Neural cell (in vitro differentiated cells): ENCODE data around the gene RPIA. TPM values are rescaled to one million over a fixed set of nuclear protein-coding genes. Genes with fewer than 3 reads are reported as not detected.

Experiments used
- H2AFZ ChIP-seq: fragments of 200-600, 300-800 bp; sonication (generic), shearing (Covaris generic); 2 replicates; pipeline ENCODE4 v1.6.0; 2014; ENCODE audit warnings: low read depth, mild to moderate bottlenecking, antibody characterized with exemption, low read length, moderate library complexity
- H3F3A ChIP-seq: fragments of 200-600 bp; shearing (Covaris generic); 2 replicates; pipeline ENCODE4 v1.6.1; 2016; ENCODE audit warnings: mild to moderate bottlenecking, moderate library complexity, mixed read lengths, antibody characterized with exemption, low read length; ENCODE audit not compliant: insufficient read depth, poor library complexity, severe bottlenecking
- H3K27ac ChIP-seq: fragments of 200-600, 300-800 bp; sonication (generic), shearing (Covaris generic); 2 replicates; pipeline ENCODE4 v1.5.1; 2014; ENCODE audit warnings: mild to moderate bottlenecking, low read length, moderate library complexity
- H3K27me3 ChIP-seq: fragments of 300-800, 200-600 bp; sonication (generic), shearing (Covaris generic); 2 replicates; pipeline ENCODE4 v1.6.0; 2014; ENCODE audit warnings: mild to moderate bottlenecking, low read depth, low read length, moderate library complexity; ENCODE audit not compliant: insufficient read depth
- H3K36me3 ChIP-seq: fragments of 300-800, 200-600 bp; sonication (generic), shearing (Covaris generic); 2 replicates; pipeline ENCODE4 v1.5.1; 2014; ENCODE audit warnings: mild to moderate bottlenecking, antibody characterized with exemption, low read length, moderate library complexity; ENCODE audit not compliant: insufficient read depth
- H3K4me2 ChIP-seq: fragments of 300-800, 200-600 bp; sonication (generic), shearing (Covaris generic); 2 replicates; pipeline ENCODE4 v1.6.0; 2014; ENCODE audit warnings: mild to moderate bottlenecking, low read length
- H3K4me3 ChIP-seq: fragments of 300-800, 200-600 bp; sonication (generic), shearing (Covaris generic); 2 replicates; pipeline ENCODE4 v1.5.1; 2014; ENCODE audit warnings: mild to moderate bottlenecking, low read length, moderate library complexity
- H3K79me2 ChIP-seq: fragments of 200-600 bp; shearing (Covaris generic); replicated peaks from 2 replicates; pipeline ENCODE4 v1.6.0; 2014; ENCODE audit warnings: mild to moderate bottlenecking, low read length, moderate library complexity; ENCODE audit not compliant: insufficient read depth
- H3K9ac ChIP-seq: fragments of 300-800, 200-600 bp; sonication (generic), shearing (Covaris generic); 2 replicates; pipeline ENCODE4 v1.6.1; 2016; ENCODE audit warnings: mild to moderate bottlenecking, low read length, mixed read lengths
- H3K9me2 ChIP-seq: fragments of 200-600 bp; shearing (Covaris generic); 2 replicates; pipeline ENCODE4 v1.6.1; 2016; ENCODE audit warnings: mild to moderate bottlenecking, low read length, mixed read lengths; ENCODE audit not compliant: insufficient read depth
- H3K9me3 ChIP-seq: fragments of 200-600, 300-800 bp; sonication (generic), shearing (Covaris generic); 2 replicates; pipeline ENCODE4 v1.6.1; 2016; ENCODE audit warnings: mild to moderate bottlenecking, mixed run types, low read length, moderate library complexity, mixed read lengths
- H4K20me1 ChIP-seq: fragments of 200-600 bp; shearing (Covaris generic); 2 replicates; pipeline ENCODE4 v1.6.1; 2016; ENCODE audit warnings: mild to moderate bottlenecking, mixed run types; ENCODE audit not compliant: insufficient read depth
- EP300 ChIP-seq: fragments of 450-650 bp; conservative IDR thresholded peaks from 2 replicates; pipeline ENCODE4 v1.6.1; 2014; ENCODE audit warnings: antibody characterized with exemption, mild to moderate bottlenecking, moderate library complexity; ENCODE audit not compliant: poor library complexity, severe bottlenecking
- EZH2 ChIP-seq: fragments of 200-600, 300-800 bp; shearing (Covaris generic), sonication (generic); IDR thresholded peaks from 2 replicates; pipeline ENCODE4 v1.6.1; 2014; ENCODE audit warnings: antibody characterized with exemption, low read length, borderline replicate concordance, mild to moderate bottlenecking; ENCODE audit not compliant: insufficient read depth, poor library complexity, severe bottlenecking
- MXI1 ChIP-seq: fragments of 450-650 bp; conservative IDR thresholded peaks from 2 replicates; pipeline ENCODE4 v1.6.1; 2014; ENCODE audit warnings: antibody characterized with exemption, mild to moderate bottlenecking; ENCODE audit not compliant: poor library complexity, severe bottlenecking
- POLR2AphosphoS5 ChIP-seq: IDR thresholded peaks from 2 replicates; pipeline ENCODE4 v1.6.1; 2012
- RAD21 ChIP-seq: fragments of 450-650 bp; conservative IDR thresholded peaks from 2 replicates; pipeline ENCODE4 v1.6.1; 2014; ENCODE audit warnings: antibody characterized with exemption, mild to moderate bottlenecking, moderate library complexity
- REST ChIP-seq: IDR thresholded peaks from 2 replicates; pipeline ENCODE4 v1.6.1; 2012; ENCODE audit warnings: borderline replicate concordance
- SMC3 ChIP-seq: fragments of 450-650 bp; conservative IDR thresholded peaks from 2 replicates; pipeline ENCODE4 v1.6.1; 2014; ENCODE audit warnings: antibody characterized with exemption, mild to moderate bottlenecking, moderate library complexity; ENCODE audit not compliant: poor library complexity
- TAF1 ChIP-seq: IDR thresholded peaks from 2 replicates; pipeline ENCODE4 v1.6.1; 2012; ENCODE audit warnings: low read depth
- polyA plus RNA-seq: library from polyadenylated mRNA; depleted of rRNA; stranded (reverse); fragments of >200 nt; gene quantifications from 2 replicates; pipeline ENCODE4 v1.2.3, GENCODE V29; 2014
- TF ChIP-seq, protein P1 (sequence below): fragments of 450-650 bp; IDR thresholded peaks from 2 replicates; pipeline ENCODE4 v1.5.1; 2014; ENCODE audit warnings: antibody characterized with exemption, mild to moderate bottlenecking, moderate library complexity; ENCODE audit not compliant: poor library complexity, severe bottlenecking

Gene RPIA
- polyA plus RNA-seq, 1 donor from 2014 or later = 9.7 TPM

- Histone ChIP-seq H2AFZ (no peak overlapping the region), H3F3A (no peaks in the 10 kb centered on the region), H3K9me2 (no peaks in the 10 kb centered on the region), H4K20me1 (no peaks in the 10 kb centered on the region), H3K27ac (no peak overlapping the region), H3K79me2 (no peaks in the 10 kb centered on the region), H3K9ac (no peak overlapping the region), H3K4me3 (no peak overlapping the region), H3K27me3 (no peaks in the 10 kb centered on the region), H3K4me2 (no peak overlapping the region), H3K36me3 (no peaks in the 10 kb centered on the region), H3K9me3 (no peaks in the 10 kb centered on the region)
- TF ChIP-seq EP300 (no peak), RAD21 (peak; percentile 43), POLR2AphosphoS5 (no peak), TAF1 (no peak), EZH2 (no peak), MXI1 (no peak), SMC3 (peak; percentile 53)
- TF ChIP-seq, protein P1, sequence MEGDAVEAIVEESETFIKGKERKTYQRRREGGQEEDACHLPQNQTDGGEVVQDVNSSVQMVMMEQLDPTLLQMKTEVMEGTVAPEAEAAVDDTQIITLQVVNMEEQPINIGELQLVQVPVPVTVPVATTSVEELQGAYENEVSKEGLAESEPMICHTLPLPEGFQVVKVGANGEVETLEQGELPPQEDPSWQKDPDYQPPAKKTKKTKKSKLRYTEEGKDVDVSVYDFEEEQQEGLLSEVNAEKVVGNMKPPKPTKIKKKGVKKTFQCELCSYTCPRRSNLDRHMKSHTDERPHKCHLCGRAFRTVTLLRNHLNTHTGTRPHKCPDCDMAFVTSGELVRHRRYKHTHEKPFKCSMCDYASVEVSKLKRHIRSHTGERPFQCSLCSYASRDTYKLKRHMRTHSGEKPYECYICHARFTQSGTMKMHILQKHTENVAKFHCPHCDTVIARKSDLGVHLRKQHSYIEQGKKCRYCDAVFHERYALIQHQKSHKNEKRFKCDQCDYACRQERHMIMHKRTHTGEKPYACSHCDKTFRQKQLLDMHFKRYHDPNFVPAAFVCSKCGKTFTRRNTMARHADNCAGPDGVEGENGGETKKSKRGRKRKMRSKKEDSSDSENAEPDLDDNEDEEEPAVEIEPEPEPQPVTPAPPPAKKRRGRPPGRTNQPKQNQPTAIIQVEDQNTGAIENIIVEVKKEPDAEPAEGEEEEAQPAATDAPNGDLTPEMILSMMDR = peak; percentile 59
Observed at GRCh38 chr2:88669482-88670214, 21.8 kb upstream of the RPIA start.

DNA sequence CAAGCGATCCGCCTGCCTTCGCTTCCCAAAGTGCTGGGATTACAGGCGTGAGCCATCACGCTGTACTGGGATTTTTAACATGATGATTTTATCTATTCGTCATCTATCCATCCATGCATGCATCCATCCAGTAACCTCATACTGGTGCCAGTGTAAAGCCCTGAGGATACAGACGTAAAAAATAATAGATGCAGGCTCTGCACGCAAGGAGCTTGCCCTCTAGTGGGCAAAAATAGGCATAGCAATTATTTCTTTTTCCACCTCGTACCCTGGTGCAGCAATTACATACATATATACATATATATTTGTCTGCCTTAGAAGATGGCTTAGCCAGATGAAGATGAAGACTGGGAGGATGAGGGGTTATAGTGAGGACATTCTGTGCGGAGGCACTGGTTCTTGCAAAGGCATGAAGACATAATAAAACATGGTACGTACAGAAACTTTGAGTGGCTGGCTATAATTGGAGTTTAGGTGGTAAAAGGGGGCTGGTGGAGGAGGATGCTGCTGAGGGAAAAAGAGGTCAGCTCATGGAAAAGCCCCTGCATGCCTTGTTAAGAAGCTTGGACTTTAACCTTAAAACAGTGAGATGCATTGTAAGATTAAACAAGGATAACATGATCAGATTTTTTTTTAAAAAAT lies 19.6 kb upstream of the RPIA start:
- Histone ChIP-seq H3F3A (no peaks in the 10 kb centered on the region), H2AFZ (no peak overlapping the region), H3K27me3 (no peaks in the 10 kb centered on the region), H3K36me3 (no peaks in the 10 kb centered on the region), H3K79me2 (no peaks in the 10 kb centered on the region), H3K27ac (no peak overlapping the region), H3K9me3 (no peaks in the 10 kb centered on the region), H3K4me3 (no peak overlapping the region), H4K20me1 (no peaks in the 10 kb centered on the region), H3K9me2 (no peaks in the 10 kb centered on the region), H3K9ac (no peak overlapping the region), H3K4me2 (no peak overlapping the region)
- TF ChIP-seq, protein P1 = peak; percentile 86
- TF ChIP-seq RAD21 (peak; percentile 80), REST (no peak), MXI1 (no peak), EP300 (no peak), TAF1 (no peak), SMC3 (peak; percentile 81)
